ENCODE data around the gene TMEM62. TPM values are rescaled to one million over a fixed set of nuclear protein-coding genes. Genes with fewer than 3 reads are reported as not detected.

TMEM62 gene
- total and polyA plus RNA-seq, 10 of the 15 experiments (the other 5 are each of a cell fraction or from before 2014, with no cell fraction given): 7.0 to 26.8 (median 14.9) TPM

GRCh38 chr15:43185157-43186002, 52.0 kb downstream of the TMEM62 start, which contains the start of gene CCNDBP1 (continued):
- no peak for TF ChIP-seq CHD4 (IDR thresholded peaks at IDR 0.05)
- no peak for TF ChIP-seq YBX1 (IDR thresholded peaks at IDR 0.05)
- no peak for TF ChIP-seq SUZ12 (IDR thresholded peaks at IDR 0.05; ENCODE audit: unreplicated experiment)
- TF ChIP-seq ATF2 (IDR thresholded peaks at IDR 0.05; ENCODE audit: low read length): no peak
- no peak for TF ChIP-seq MLLT1 (IDR thresholded peaks at IDR 0.05)
- TF ChIP-seq MYC (IDR thresholded peaks at IDR 0.05; ENCODE audit: insufficient read depth, insufficient read length, insufficient replicate concordance, low read length, severe bottlenecking): no peak

DNA sequence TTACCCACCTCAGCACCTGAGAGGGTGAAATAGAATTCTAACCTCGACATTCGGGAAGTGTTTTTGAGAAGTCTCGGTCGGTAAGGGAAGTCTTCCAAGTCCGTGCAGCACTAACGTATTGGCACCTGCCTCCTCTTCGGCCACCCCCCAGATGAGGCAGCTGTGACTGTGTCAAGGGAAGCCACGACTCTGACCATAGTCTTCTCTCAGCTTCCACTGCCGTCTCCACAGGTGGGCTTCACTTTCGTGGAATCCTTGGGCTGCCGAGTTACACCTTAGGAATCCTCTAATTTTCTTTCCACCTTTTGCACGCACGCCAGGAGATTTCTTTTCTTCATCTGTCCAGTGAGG, 52.6 kb downstream of the TMEM62 start:
- no TSS peak for BruUV-seq (replicated peaks)
- peak; percentile 54 for FAIRE-seq

More for the DNA sequence above, 52.6 kb downstream of the TMEM62 start:
- H3K36me3 ChIP-seq (ENCODE audit: control insufficient read depth in 2 of 2, insufficient read depth in 2 of 2, low read length in 1 of 2): peaks cover 2 to 5% of the 10 kb centered on the region in 2 experiments; a peak in 3 of 4 replicates
- peak overlapping the region; percentile 91 for H3K9ac ChIP-seq (ENCODE audit: control insufficient read depth, insufficient read depth, low read length)
- H3K27ac ChIP-seq (ENCODE audit: control insufficient read depth, insufficient read depth): peak overlapping the region; percentile 80
- CTCF ChIA-PET: interaction anchor here (0.7 to 5.0 kb wide), 11 partner anchors 8 to 448 kb away, joined by 3 to 37 read pairs (median 3); partner anchors contain the start of gene UBR1
- no peaks in the 10 kb centered on the region for H3K27me3 ChIP-seq (replicated peaks in 1 of 2; ENCODE audit: control insufficient read depth in 2 of 2, insufficient read depth in 2 of 2, low read length in 1 of 2)
- peaks cover 15% of the 10 kb centered on the region for H3K79me2 ChIP-seq (ENCODE audit: control insufficient read depth, insufficient read depth, low read length)
- WGBS (ENCODE audit: insufficient coverage, insufficient replicate concordance, low lambda C conversion rate, missing lambda C conversion rate): 0% methylated on average over 13 of the region's 13 CpGs
- H3K4me1 ChIP-seq (ENCODE audit: control insufficient read depth, insufficient read depth, low read length): no peaks in the 10 kb centered on the region
- POLR2A ChIA-PET: interaction anchor here (0.6 kb wide), 2 partner anchors 10 to 44 kb away, joined by 3 read pairs; no protein-coding TSS in a partner anchor
- peak overlapping the region; percentile 86 for H3K4me2 ChIP-seq (ENCODE audit: control insufficient read depth, insufficient read depth)
- intact Hi-C loops (cut with micrococcal nuclease; ENCODE audit: unreplicated experiment): loop anchor here (2.0 to 5.0 kb wide), 2 partner anchors 39 to 54 kb away; partner anchors contain the start of gene TMEM62
- peak overlapping the region; percentile 100 for H3K4me3 ChIP-seq
- H2AFZ ChIP-seq (ENCODE audit: control insufficient read depth, low read depth, low read length): peak overlapping the region; percentile 68
- SMC1A ChIA-PET (ENCODE audit: uncharacterized antibody, unreplicated experiment): interaction anchor here (0.6 to 2.3 kb wide), 5 partner anchors 18 to 316 kb away, joined by 3 to 12 read pairs (median 7); partner anchors contain the start of gene UBR1
- H4K20me1 ChIP-seq (ENCODE audit: control insufficient read depth, insufficient read depth): no peaks in the 10 kb centered on the region
- in situ Hi-C loops (cut with MboI): no loop called here
- ATAC-seq (peak; percentile 53), DNase-seq (ENCODE audit: low read depth, low spot score) (no peak)
- RAD21 ChIA-PET (ENCODE audit: unreplicated experiment): interaction anchor here (1.1 to 2.2 kb wide), 4 partner anchors 14 to 100 kb away, joined by 3 to 15 read pairs (median 6); no protein-coding TSS in a partner anchor
- H3K9me3 ChIP-seq (replicated peaks; ENCODE audit: control insufficient read depth, insufficient read depth, low read length): no peaks in the 10 kb centered on the region
- TF ChIP-seq ZNF207 (IDR thresholded peaks at IDR 0.05; ENCODE audit: borderline replicate concordance): 0 out of 2 replicates have a peak, but pooled peaks have one; percentile 47
- TF ChIP-seq, protein P1, sequence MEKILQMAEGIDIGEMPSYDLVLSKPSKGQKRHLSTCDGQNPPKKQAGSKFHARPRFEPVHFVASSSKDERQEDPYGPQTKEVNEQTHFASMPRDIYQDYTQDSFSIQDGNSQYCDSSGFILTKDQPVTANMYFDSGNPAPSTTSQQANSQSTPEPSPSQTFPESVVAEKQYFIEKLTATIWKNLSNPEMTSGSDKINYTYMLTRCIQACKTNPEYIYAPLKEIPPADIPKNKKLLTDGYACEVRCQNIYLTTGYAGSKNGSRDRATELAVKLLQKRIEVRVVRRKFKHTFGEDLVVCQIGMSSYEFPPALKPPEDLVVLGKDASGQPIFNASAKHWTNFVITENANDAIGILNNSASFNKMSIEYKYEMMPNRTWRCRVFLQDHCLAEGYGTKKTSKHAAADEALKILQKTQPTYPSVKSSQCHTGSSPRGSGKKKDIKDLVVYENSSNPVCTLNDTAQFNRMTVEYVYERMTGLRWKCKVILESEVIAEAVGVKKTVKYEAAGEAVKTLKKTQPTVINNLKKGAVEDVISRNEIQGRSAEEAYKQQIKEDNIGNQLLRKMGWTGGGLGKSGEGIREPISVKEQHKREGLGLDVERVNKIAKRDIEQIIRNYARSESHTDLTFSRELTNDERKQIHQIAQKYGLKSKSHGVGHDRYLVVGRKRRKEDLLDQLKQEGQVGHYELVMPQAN (conservative IDR thresholded peaks at IDR 0.05): 0 out of 2 replicates have a peak, but pooled peaks have one; percentile 14
- no peak for TF ChIP-seq RFX5 (IDR thresholded peaks at IDR 0.05; ENCODE audit: low read depth, low read length)
- TF ChIP-seq CBX5 (IDR thresholded peaks at IDR 0.05; ENCODE audit: low read depth): no peak

All from GM12878 (cell line).